Measurements from ENCODE around the gene SLC9A7. TPM values are rescaled to one million over a fixed set of nuclear protein-coding genes. Genes with fewer than 3 reads are reported as not detected.
"Not testable (repeated sequence)": the region's sequence is repeated elsewhere in the genome, so short reads cannot be mapped to it uniquely, and the experiment has no call there.

SLC9A7 gene
- 1.1 TPM for polyA plus RNA-seq (2013, experiment 1 of 4)
- 2.5 TPM for polyA plus RNA-seq (2013, experiment 2 of 4)
- polyA plus RNA-seq (2013, experiment 3 of 4), result 1.4 TPM
- polyA plus RNA-seq (2013, experiment 4 of 4), result 0.73 TPM

GRCh38 chrX:46758956-46759644 is at the start of gene SLC9A7:
Gene SLC9A7, minus strand, starts transcription at chrX:46759118. Its CDS starts 89 bp downstream, at chrX:46759029.
- Histone ChIP-seq H3K4me1 (ENCODE audit: control insufficient read depth, insufficient read depth, low read length) (no peaks in the 10 kb centered on the region), H3K27ac (ENCODE audit: insufficient read depth, low read depth, low read length, poor library complexity, severe bottlenecking) (no peak within 1 kb of the TSS), H3K27me3 (ENCODE audit: control insufficient read depth, insufficient read depth, low read length, poor library complexity, severe bottlenecking) (peaks cover 12% of the 10 kb centered on the region), H3K4me3 (ENCODE audit: insufficient read depth, low read depth, low read length) (peak within 1 kb of the TSS; percentile 50), H3K36me3 (ENCODE audit: control insufficient read depth, insufficient read depth, low read length) (no peaks in the 10 kb centered on the region), H3K9me3 (ENCODE audit: control insufficient read depth, low read length) (no peaks in the 10 kb centered on the region)
- WGBS, 2 experiments, result 0 to 1% methylated on average over 85 of the region's 85 CpGs

- WGBS, 2 experiments, result 92 to 93% methylated on average over 2 of the region's 2 CpGs
- Histone ChIP-seq H3K4me1 (ENCODE audit: control insufficient read depth, insufficient read depth, low read length) (no peaks in the 10 kb centered on the region), H3K9me3 (ENCODE audit: control insufficient read depth, low read length) (no peaks in the 10 kb centered on the region), H3K4me3 (ENCODE audit: insufficient read depth, low read depth, low read length) (no peak overlapping the region), H3K27me3 (ENCODE audit: control insufficient read depth, insufficient read depth, low read length, poor library complexity, severe bottlenecking) (no peaks in the 10 kb centered on the region), H3K27ac (ENCODE audit: insufficient read depth, low read depth, low read length, poor library complexity, severe bottlenecking) (no peak overlapping the region), H3K36me3 (ENCODE audit: control insufficient read depth, insufficient read depth, low read length) (no peaks in the 10 kb centered on the region)
Observed at GRCh38 chrX:46805270-46805669, 46.4 kb upstream of the SLC9A7 start.

- Histone ChIP-seq H3K27ac (ENCODE audit: insufficient read depth, low read depth, low read length, poor library complexity, severe bottlenecking) (no peak overlapping the region), H3K27me3 (ENCODE audit: control insufficient read depth, insufficient read depth, low read length, poor library complexity, severe bottlenecking) (no peaks in the 10 kb centered on the region), H3K36me3 (ENCODE audit: control insufficient read depth, insufficient read depth, low read length) (no peaks in the 10 kb centered on the region), H3K4me1 (ENCODE audit: control insufficient read depth, insufficient read depth, low read length) (no peaks in the 10 kb centered on the region), H3K9me3 (ENCODE audit: control insufficient read depth, low read length) (no peaks in the 10 kb centered on the region), H3K4me3 (ENCODE audit: insufficient read depth, low read depth, low read length) (no peak overlapping the region)
- 61 to 67% methylated on average over 3 of the region's 3 CpGs for WGBS, 2 experiments
Observed at GRCh38 chrX:46803140-46803539, 44.2 kb upstream of the SLC9A7 start.

- 44 to 58% methylated on average over 6 to 8 of the region's 8 CpGs for WGBS, 2 experiments
- H3K27ac ChIP-seq (ENCODE audit: insufficient read depth, low read depth, low read length, poor library complexity, severe bottlenecking), result no peak overlapping the region
- H3K4me1 ChIP-seq (ENCODE audit: control insufficient read depth, insufficient read depth, low read length), result no peaks in the 10 kb centered on the region
- no peaks in the 10 kb centered on the region for H3K36me3 ChIP-seq (ENCODE audit: control insufficient read depth, insufficient read depth, low read length)
- no peaks in the 10 kb centered on the region for H3K9me3 ChIP-seq (ENCODE audit: control insufficient read depth, low read length)
- H3K4me3 ChIP-seq (ENCODE audit: insufficient read depth, low read depth, low read length), result no peak overlapping the region
- no peaks in the 10 kb centered on the region for H3K27me3 ChIP-seq (ENCODE audit: control insufficient read depth, insufficient read depth, low read length, poor library complexity, severe bottlenecking)
Observed at GRCh38 chrX:46796574-46797191, 37.8 kb upstream of the SLC9A7 start.

GRCh38 chrX:46793386-46794143 is 34.6 kb upstream of the SLC9A7 start:
- no peak overlapping the region for H3K4me3 ChIP-seq (ENCODE audit: insufficient read depth, low read depth, low read length)
- H3K27ac ChIP-seq (ENCODE audit: insufficient read depth, low read depth, low read length, poor library complexity, severe bottlenecking), result no peak overlapping the region
- no peaks in the 10 kb centered on the region for H3K27me3 ChIP-seq (ENCODE audit: control insufficient read depth, insufficient read depth, low read length, poor library complexity, severe bottlenecking)
- H3K9me3 ChIP-seq (ENCODE audit: control insufficient read depth, low read length), result no peaks in the 10 kb centered on the region
- no peaks in the 10 kb centered on the region for H3K36me3 ChIP-seq (ENCODE audit: control insufficient read depth, insufficient read depth, low read length)
- H3K4me1 ChIP-seq (ENCODE audit: control insufficient read depth, insufficient read depth, low read length), result no peaks in the 10 kb centered on the region
- WGBS, 2 experiments, result 85 to 92% methylated on average over 5 to 6 of the region's 6 CpGs

- no peak overlapping the region for H3K4me3 ChIP-seq (ENCODE audit: insufficient read depth, low read depth, low read length)
- no CpG with 5 or more reads among the region's 4 CpGs for WGBS, 2 experiments
Observed at GRCh38 chrX:46792810-46793188, 33.9 kb upstream of the SLC9A7 start.

GRCh38 chrX:46791927-46792809 is 33.2 kb upstream of the SLC9A7 start:
- no peaks in the 10 kb centered on the region for H3K36me3 ChIP-seq (ENCODE audit: control insufficient read depth, insufficient read depth, low read length)
- H3K27me3 ChIP-seq (ENCODE audit: control insufficient read depth, insufficient read depth, low read length, poor library complexity, severe bottlenecking), result no peaks in the 10 kb centered on the region
- 38 to 51% methylated on average over 6 to 7 of the region's 7 CpGs for WGBS, 2 experiments
- H3K4me3 ChIP-seq (ENCODE audit: insufficient read depth, low read depth, low read length), result no peak overlapping the region
- no peaks in the 10 kb centered on the region for H3K4me1 ChIP-seq (ENCODE audit: control insufficient read depth, insufficient read depth, low read length)
- H3K27ac ChIP-seq (ENCODE audit: insufficient read depth, low read depth, low read length, poor library complexity, severe bottlenecking), result no peak overlapping the region
- no peaks in the 10 kb centered on the region for H3K9me3 ChIP-seq (ENCODE audit: control insufficient read depth, low read length)

More at GRCh38 chrX:46792810-46793188, 33.9 kb upstream of the SLC9A7 start:
- Histone ChIP-seq H3K27me3 (ENCODE audit: control insufficient read depth, insufficient read depth, low read length, poor library complexity, severe bottlenecking) (no peaks in the 10 kb centered on the region), H3K9me3 (ENCODE audit: control insufficient read depth, low read length) (no peaks in the 10 kb centered on the region), H3K4me1 (ENCODE audit: control insufficient read depth, insufficient read depth, low read length) (no peaks in the 10 kb centered on the region), H3K36me3 (ENCODE audit: control insufficient read depth, insufficient read depth, low read length) (no peaks in the 10 kb centered on the region), H3K27ac (ENCODE audit: insufficient read depth, low read depth, low read length, poor library complexity, severe bottlenecking) (no peak overlapping the region)

GRCh38 chrX:46788902-46789301 is 30.0 kb upstream of the SLC9A7 start:
- WGBS, 2 experiments, result 39 to 42% methylated on average over 4 of the region's 4 CpGs
- Histone ChIP-seq H3K9me3 (ENCODE audit: control insufficient read depth, low read length) (no peaks in the 10 kb centered on the region), H3K27ac (ENCODE audit: insufficient read depth, low read depth, low read length, poor library complexity, severe bottlenecking) (no peak overlapping the region), H3K36me3 (ENCODE audit: control insufficient read depth, insufficient read depth, low read length) (no peaks in the 10 kb centered on the region), H3K4me3 (ENCODE audit: insufficient read depth, low read depth, low read length) (no peak overlapping the region), H3K4me1 (ENCODE audit: control insufficient read depth, insufficient read depth, low read length) (no peaks in the 10 kb centered on the region), H3K27me3 (ENCODE audit: control insufficient read depth, insufficient read depth, low read length, poor library complexity, severe bottlenecking) (no peaks in the 10 kb centered on the region)

- not testable (repeated sequence) for H3K4me1 ChIP-seq (ENCODE audit: control insufficient read depth, insufficient read depth, low read length); H3K27me3 ChIP-seq (ENCODE audit: control insufficient read depth, insufficient read depth, low read length, poor library complexity, severe bottlenecking); H3K4me3 ChIP-seq (ENCODE audit: insufficient read depth, low read depth, low read length); H3K27ac ChIP-seq (ENCODE audit: insufficient read depth, low read depth, low read length, poor library complexity, severe bottlenecking); H3K9me3 ChIP-seq (ENCODE audit: control insufficient read depth, low read length); H3K36me3 ChIP-seq (ENCODE audit: control insufficient read depth, insufficient read depth, low read length)
Observed at GRCh38 chrX:46784437-46784836, 25.5 kb upstream of the SLC9A7 start.
